HG02840 (cell line): ENCODE results near the gene PSG6.
"Not testable (repeated sequence)": the region's sequence is repeated elsewhere in the genome, so short reads cannot be mapped to it uniquely, and the experiment has no call there.

Experiments
- ATAC-seq: cut with Tn5 transposase; IDR thresholded peaks from one replicate; pipeline ENCODE4 v1.9.1; 2021; ENCODE audit warnings: mild to moderate bottlenecking, moderate library complexity, moderate number of reproducible peaks; ENCODE audit not compliant: unreplicated experiment, low FRiP score

The PSG6 gene

GRCh38 chr19:42856866-42857543 lies 60.7 kb downstream of the PSG6 start:
- ATAC-seq, result not testable (repeated sequence)

GRCh38 chr19:42854745-42855144 lies 62.9 kb downstream of the PSG6 start:
- ATAC-seq, result not testable (repeated sequence)

- ATAC-seq, result not testable (repeated sequence)
Observed at GRCh38 chr19:42853231-42853630, 64.5 kb downstream of the PSG6 start.

GRCh38 chr19:42852821-42853220 lies 64.9 kb downstream of the PSG6 start:
- not testable (repeated sequence) for ATAC-seq
